Osteocyte (in vitro differentiated cells): ENCODE measurements around the gene CCDC27. TPM values are rescaled to one million over a fixed set of nuclear protein-coding genes. Genes with fewer than 3 reads are reported as not detected.

Experiments
- DNase-seq: peaks from one replicate; pipeline ENCODE4 v3.0.0; 2021; ENCODE audit warnings: mixed read lengths; ENCODE audit not compliant: unreplicated experiment; ENCODE audit errors: extremely low spot score
- H3K27ac Mint-ChIP-seq: one replicate; pipeline ENCODE4 v1.8.0; 2021; ENCODE audit warnings: mild to moderate bottlenecking, mixed read lengths; ENCODE audit not compliant: unreplicated experiment
- H3K27me3 Mint-ChIP-seq: one replicate; pipeline ENCODE4 v1.8.0; 2021; ENCODE audit warnings: mixed read lengths; ENCODE audit not compliant: unreplicated experiment
- H3K36me3 Mint-ChIP-seq: one replicate; pipeline ENCODE4 v1.8.0; 2021; ENCODE audit warnings: mixed read lengths; ENCODE audit not compliant: unreplicated experiment
- H3K4me1 Mint-ChIP-seq: one replicate; pipeline ENCODE4 v1.8.0; 2021; ENCODE audit warnings: mixed read lengths; ENCODE audit not compliant: unreplicated experiment
- H3K4me3 Mint-ChIP-seq: one replicate; pipeline ENCODE4 v1.8.0; 2021; ENCODE audit warnings: mild to moderate bottlenecking, moderate library complexity, mixed read lengths; ENCODE audit not compliant: unreplicated experiment
- H3K9me3 Mint-ChIP-seq: one replicate; pipeline ENCODE4 v1.8.0; 2021; ENCODE audit warnings: mixed read lengths; ENCODE audit not compliant: unreplicated experiment
- total RNA-seq: library from RNA; stranded (reverse); gene quantifications from 2 replicates; pipeline ENCODE4 v1.2.1, GENCODE V29; 2021
- TF ChIP-seq, protein P1 (sequence below): fragments of 200-600 bp; sonication (generic); IDR thresholded peaks from 2 replicates; pipeline ENCODE4 v1.5.0; 2021; ENCODE audit warnings: antibody characterized with exemption, mild to moderate bottlenecking, moderate library complexity

Gene CCDC27
- total RNA-seq, 1 donor from 2014 or later = not detected

DNA sequence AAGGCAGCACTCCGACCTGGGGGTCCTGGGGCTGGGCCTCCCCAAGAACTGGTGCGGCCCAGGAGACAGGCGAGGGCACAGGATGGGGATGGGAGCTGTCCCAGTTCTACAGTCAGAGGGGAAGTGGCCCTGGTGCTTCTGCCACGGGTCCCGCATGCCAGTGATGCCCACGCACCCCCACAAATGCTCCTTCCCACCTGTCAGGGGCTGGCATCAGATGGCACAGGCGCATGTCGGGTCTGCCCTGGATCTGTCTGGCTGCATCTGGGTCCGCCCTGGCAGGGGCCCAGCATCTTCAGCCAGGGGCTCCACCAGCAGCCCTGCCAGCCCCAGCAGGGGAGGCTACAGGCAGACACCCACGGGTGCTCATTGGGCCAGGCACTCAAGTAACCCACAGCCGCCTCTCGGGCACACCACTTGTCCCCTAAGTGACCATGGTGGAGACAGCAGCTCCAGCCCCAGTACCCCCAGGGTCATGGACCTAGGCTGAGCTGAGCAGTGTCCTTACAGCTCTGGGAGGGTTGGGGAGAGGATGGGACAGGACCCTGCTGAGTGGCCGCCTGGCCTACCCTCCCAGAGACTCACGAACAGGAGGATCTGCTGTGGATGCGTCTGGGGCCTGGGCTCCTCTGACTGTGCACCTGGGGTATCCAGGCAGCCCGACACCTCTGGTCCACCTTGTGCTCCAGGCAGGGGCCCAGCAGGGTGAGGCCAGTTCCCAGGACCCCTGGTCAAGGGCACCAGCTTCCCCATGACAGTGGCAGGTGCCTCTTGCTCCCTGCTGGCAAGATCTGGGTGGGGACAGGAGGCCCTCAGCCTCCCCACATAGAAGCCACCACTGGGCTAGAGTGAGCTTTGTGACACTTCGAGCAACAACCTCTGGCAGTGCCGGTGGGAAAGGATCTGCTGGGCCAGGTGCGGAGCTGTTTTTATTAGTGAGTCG, 25.7 kb downstream of the CCDC27 start:
- Mint-ChIP-seq H3K4me3 (no peak overlapping the region), H3K27me3 (no peaks in the 10 kb centered on the region), H3K27ac (no peak overlapping the region), H3K36me3 (peaks cover 16% of the 10 kb centered on the region), H3K4me1 (peaks cover 12% of the 10 kb centered on the region), H3K9me3 (no peaks in the 10 kb centered on the region)
- DNase-seq = no peak
- TF ChIP-seq, protein P1, sequence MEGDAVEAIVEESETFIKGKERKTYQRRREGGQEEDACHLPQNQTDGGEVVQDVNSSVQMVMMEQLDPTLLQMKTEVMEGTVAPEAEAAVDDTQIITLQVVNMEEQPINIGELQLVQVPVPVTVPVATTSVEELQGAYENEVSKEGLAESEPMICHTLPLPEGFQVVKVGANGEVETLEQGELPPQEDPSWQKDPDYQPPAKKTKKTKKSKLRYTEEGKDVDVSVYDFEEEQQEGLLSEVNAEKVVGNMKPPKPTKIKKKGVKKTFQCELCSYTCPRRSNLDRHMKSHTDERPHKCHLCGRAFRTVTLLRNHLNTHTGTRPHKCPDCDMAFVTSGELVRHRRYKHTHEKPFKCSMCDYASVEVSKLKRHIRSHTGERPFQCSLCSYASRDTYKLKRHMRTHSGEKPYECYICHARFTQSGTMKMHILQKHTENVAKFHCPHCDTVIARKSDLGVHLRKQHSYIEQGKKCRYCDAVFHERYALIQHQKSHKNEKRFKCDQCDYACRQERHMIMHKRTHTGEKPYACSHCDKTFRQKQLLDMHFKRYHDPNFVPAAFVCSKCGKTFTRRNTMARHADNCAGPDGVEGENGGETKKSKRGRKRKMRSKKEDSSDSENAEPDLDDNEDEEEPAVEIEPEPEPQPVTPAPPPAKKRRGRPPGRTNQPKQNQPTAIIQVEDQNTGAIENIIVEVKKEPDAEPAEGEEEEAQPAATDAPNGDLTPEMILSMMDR = no peak

DNA sequence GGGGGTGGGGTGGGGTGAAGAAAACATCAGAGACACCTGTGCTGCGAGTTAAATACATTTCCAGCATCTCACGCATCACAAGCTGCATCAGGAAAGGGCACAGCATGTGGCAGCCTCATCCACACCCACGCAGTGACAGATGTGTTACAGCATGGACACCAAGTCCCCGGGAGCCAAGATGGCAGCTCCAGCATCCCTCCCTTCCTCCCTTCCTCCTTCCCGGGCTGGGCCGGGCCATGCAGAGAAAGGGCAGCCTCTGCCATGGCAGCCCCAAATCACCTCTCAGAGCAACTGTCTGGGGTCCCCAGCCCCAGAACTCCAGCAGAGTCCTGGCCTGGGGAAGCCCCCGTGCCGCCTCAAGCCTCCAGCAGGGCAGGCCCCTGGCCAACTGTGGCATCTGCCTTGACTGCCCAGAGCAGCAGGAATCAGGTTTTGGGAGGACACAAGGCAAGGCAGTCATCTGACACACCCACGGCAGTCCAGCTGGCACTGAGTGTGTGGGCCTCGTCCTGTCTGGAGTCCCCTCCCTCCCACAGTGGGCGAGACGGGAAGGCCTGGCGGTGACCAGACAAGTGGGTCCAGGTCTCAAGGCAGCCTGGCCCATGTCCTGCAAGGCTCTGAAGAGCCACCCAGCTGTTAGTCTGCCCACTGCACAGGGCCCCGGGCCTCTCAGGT, 26.5 kb downstream of the CCDC27 start:
- Mint-ChIP-seq H3K4me1 (peaks cover 12% of the 10 kb centered on the region), H3K36me3 (peaks cover 16% of the 10 kb centered on the region), H3K4me3 (no peak overlapping the region), H3K27ac (no peak overlapping the region), H3K27me3 (no peaks in the 10 kb centered on the region), H3K9me3 (no peaks in the 10 kb centered on the region)
- no peak for DNase-seq
- TF ChIP-seq, protein P1 = no peak

DNA sequence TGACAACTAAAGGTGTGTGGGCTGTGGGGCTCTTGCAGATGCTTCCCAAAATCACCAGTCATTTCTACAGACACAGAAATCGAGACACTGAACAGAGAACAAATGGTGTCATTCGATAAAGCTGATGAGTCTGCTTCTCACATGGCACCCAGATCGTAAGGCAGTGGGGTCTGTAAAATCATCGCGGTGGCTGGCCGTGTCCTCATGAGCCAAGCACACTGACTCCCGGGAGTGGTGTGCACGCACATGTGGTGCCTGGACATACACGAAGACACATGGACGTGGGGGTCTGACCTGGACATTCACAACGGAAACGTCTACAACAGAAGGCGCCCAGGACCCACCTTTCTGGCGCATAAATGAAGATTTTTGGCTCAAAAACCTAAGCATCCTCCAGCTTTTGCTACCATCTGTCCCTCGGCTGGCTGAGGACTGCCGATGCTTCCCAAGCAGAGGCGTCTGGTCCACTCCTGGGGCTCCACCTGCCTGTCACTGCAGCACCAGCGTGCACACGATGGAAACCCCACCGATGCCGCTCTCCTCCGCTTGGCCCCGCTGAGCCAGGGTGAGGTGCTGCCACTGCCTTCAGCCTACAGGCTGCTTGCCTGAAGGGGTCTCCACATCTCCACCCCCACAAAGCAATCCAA, 27.1 kb downstream of the CCDC27 start:
- TF ChIP-seq, protein P1 = no peak
- no peaks in the 10 kb centered on the region for H3K9me3 Mint-ChIP-seq
- H3K27ac Mint-ChIP-seq = no peak overlapping the region
- H3K36me3 Mint-ChIP-seq = peaks cover 23% of the 10 kb centered on the region
- DNase-seq = no peak
- no peak overlapping the region for H3K4me3 Mint-ChIP-seq
- H3K27me3 Mint-ChIP-seq = no peaks in the 10 kb centered on the region
- H3K4me1 Mint-ChIP-seq = peaks cover 12% of the 10 kb centered on the region

DNA sequence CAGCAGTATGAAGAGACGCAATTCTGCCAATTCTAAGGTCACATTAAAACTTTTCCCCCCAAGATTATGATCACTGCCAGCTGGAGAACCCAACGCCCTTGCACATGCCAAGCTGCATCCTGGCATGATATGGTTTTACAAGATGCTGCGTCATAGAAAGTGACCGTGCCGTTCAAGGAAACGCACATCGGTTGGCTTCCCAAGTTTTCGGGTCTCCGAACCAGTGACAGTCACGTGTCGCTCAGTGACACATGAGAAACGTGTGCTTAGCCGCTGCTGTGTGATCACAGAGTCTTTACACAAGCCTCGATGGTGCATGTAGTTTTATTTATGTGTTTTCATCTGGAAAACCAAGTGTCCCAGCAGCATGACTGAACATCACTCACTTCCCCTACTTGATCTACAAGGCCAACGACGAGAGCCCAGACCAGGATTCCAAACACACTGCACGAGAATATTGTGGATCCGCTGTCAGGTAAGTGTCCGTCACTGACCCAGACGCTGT, 27.7 kb downstream of the CCDC27 start:
- H3K27ac Mint-ChIP-seq = no peak overlapping the region
- H3K36me3 Mint-ChIP-seq = peaks cover 28% of the 10 kb centered on the region
- no peak for DNase-seq
- no peaks in the 10 kb centered on the region for H3K27me3 Mint-ChIP-seq
- no peak overlapping the region for H3K4me3 Mint-ChIP-seq
- TF ChIP-seq, protein P1 = no peak
- no peaks in the 10 kb centered on the region for H3K9me3 Mint-ChIP-seq
- H3K4me1 Mint-ChIP-seq = peaks cover 12% of the 10 kb centered on the region
